Measurements from ENCODE around the gene CSF3R. TPM values are rescaled to one million over a fixed set of nuclear protein-coding genes. Genes with fewer than 3 reads are reported as not detected.
"Not testable (repeated sequence)": the region's sequence is repeated elsewhere in the genome, so short reads cannot be mapped to it uniquely, and the experiment has no call there.

The CSF3R gene
- total RNA-seq, 1 donor, result 166 TPM

- no peak for DNase-seq (ENCODE audit: low read depth in 2 of 3, low spot score in 2 of 3)
Observed at GRCh38 chr1:36486093-36486438, 3.4 kb upstream of the CSF3R start.

GRCh38 chr1:36484099-36484498 is 1.4 kb upstream of the CSF3R start:
- DNase-seq (ENCODE audit: low read depth in 2 of 3, low spot score in 2 of 3), result no peak

DNA sequence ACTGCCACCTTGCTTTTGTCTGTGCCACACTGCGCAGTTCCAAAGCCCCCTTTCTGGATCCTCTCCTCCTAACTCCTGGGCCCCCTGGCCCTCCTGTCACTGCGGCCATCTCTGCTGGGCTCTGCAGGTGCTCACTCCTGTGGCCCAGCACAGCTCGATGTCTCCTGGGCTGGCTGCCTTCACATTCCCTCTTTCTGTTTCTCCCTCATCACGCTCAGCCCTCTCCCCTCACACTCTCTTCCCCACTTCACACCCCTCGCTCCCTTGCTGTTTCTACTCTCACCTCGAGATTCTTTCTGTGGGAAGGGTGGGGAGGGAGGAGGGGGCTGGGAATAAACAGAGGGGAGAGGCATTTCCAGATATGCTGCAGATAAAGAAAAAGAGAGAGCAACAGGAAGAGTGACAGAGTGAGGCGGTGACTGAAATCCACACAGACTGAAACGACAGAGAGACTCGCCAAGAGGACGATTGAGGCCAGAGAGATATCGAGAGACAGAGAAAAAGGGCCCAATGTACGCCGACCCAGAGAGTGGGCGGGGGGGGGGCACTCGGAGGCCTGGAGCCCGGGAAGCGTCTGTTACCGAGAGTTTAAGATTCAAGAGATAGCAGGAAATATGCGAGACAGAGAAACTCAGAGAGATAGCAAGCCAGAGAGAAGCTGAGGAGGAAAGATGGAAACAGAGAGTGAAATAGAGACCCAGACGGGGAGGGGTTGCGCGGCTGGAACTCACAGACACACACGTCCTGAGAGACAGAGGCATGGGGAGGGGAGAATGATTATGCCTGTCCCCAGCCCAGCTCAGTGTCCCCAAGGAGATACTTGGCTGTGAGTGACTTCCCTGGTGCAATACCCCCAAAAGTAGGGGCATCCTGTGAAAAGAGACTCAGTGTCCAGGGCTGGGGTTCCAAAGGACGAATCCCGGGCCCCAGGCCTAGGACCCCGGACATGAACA is 666 bp downstream of the CSF3R start:
- peak in 1 of 3 donors; percentile 11 for DNase-seq (ENCODE audit: low read depth in 2 of 3, low spot score in 2 of 3)

DNA sequence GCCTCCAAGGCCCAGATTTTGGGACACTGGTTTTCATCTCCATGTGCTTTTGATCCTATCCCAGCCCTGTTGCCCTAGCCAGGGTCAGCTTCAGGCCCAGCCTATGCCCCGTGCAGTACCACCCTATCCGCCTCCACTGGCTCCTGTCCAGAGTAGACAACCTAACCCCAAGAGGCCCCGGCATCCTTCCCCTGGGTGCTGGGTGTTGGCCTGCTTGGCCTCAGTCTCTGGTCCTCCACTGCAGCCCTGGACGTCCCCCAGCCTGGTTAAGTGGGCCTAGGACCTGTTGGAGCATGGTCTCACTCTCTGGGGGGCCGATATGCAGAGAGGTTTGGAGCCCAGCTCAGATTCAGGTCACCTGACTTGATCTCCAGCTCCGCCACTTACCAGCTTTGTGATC is 1.6 kb downstream of the CSF3R start:
- DNase-seq (ENCODE audit: low read depth in 2 of 3, low spot score in 2 of 3), result no peak

DNA sequence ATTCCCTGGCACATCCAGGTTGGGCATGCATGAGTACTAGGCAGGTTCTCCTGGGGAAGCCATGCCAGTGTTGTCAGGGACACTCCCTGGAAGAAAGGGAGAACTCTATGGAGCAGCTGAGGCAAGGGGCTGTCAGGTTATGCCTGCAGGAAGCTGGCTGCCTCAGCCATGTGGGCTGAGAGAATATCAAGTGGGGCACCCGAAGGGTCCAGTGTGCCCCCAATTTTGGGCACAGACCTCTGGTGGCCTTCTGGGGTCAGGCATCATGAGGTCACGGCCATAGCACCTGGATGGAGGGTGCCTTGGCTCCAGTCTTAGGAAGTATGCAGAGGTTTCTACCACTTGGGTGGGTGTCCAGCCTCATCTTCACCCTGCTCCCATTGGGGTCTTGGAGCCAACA is 2.6 kb downstream of the CSF3R start:
- DNase-seq (ENCODE audit: low read depth in 2 of 3, low spot score in 2 of 3), result no peak

- no peak for DNase-seq (ENCODE audit: low read depth in 2 of 3, low spot score in 2 of 3)
Observed at GRCh38 chr1:36479505-36480051, 3.1 kb downstream of the CSF3R start.

DNA sequence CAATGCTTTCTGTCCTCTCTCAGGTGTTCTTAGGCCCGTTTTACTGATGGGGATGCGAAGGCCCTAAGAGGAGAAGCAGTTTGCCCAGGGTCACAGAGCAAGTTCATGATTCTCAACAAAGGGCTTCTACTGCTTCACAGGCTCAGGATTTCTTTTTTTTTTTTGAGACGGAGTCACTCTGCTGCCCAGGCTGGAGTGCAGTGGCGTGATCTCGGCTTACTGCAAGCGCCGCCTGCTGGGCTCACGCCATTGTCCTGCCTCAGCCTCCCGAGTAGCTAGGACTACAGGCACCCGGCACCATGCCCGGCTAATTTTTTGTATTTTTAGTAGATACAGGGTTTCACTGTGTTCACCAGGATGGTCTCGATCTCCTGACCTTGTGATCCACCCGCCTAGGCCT is 5.1 kb downstream of the CSF3R start:
- not testable (repeated sequence) for DNase-seq (ENCODE audit: low read depth in 2 of 3, low spot score in 2 of 3)

- no peak for DNase-seq (ENCODE audit: low read depth in 2 of 3, low spot score in 2 of 3)
Observed at GRCh38 chr1:36476945-36477344, 5.8 kb downstream of the CSF3R start.

GRCh38 chr1:36475910-36476604 is 6.7 kb downstream of the CSF3R start:
- no peak for DNase-seq (ENCODE audit: low read depth in 2 of 3, low spot score in 2 of 3)

DNA sequence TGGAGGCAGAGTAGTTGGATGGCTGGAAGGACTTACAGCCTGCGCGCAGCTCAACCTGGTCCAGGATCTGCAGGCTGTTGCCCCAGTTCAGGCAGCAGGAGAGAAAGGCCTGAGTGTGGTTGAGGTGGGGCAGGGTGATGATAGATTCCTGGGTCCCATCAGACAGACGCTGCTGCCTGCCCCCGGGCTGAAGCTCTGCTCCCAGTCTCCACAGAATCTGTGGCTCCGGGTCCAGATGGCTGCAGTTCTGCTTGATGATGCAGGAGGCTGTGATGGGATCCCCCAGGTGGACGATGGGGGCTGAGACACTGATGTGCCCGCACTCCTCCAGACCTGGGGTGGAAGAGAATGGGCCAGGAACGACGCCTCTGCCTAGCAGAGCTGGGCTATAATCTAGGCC is 7.4 kb downstream of the CSF3R start:
- DNase-seq (ENCODE audit: low read depth in 2 of 3, low spot score in 2 of 3), result no peak

DNA sequence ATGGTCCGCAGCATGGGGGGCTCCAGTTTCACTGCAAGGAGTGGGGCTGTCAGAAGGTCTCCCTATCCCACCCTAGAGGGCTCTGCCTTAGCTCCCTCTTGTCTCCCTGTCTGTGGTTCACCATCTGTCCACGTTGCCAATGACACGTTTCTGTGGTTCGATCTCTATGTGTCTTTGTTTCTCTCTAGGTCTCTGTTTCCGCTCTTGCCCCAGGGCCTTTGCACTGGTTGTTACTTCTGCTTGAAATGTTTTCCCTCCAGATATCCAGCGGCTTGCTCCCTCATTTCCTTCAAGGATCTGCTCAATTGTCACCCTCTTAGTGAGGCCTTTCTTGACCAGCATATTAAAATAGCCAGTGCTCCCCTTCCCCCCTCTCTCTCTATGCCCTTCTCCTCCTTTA is 10.1 kb downstream of the CSF3R start:
- no peak for DNase-seq (ENCODE audit: low read depth in 2 of 3, low spot score in 2 of 3)

DNA sequence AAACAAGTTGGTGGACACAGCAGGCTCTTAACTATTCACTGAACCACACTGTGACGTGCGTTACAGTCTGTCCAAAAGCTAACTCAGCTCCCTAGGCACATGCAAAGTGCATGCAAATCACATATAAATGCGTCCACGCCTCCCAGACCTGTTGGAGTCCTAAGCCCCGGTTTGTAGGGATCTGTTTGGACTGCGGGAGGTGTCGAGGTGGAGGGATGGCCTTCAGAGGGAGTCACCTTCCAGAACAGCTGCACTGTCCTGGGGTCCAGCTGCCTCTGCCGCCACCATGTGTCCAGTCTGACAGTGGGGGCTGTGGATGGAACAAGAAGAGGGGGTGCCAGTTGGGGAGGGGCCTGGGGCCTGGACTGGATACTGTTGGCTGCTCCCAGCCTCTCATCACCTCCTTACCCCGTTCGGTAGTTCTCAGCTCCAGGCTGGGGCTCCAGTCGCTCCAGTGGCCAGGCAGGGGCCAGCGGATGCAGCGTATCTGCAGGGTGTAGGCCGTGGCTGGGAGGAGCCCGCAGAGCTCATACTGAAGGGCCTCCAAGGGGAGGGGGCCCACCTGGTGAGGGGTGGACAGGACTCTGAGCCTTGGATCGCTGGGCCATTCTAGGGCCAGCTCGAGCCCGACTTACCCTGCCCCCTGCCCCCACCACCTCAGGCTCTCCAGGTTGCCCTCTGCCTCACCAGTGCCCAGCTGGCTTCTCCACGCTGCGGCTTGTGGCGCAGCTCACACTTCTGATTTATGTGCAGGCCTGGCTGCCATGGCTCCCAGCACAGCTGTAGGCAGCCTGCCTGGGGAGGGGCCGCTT is 10.7 kb downstream of the CSF3R start:
- DNase-seq (ENCODE audit: low read depth in 2 of 3, low spot score in 2 of 3), result no peak

- no peak for DNase-seq (ENCODE audit: low read depth in 2 of 3, low spot score in 2 of 3)
Observed at GRCh38 chr1:36469163-36469562, 13.6 kb downstream of the CSF3R start.

DNA sequence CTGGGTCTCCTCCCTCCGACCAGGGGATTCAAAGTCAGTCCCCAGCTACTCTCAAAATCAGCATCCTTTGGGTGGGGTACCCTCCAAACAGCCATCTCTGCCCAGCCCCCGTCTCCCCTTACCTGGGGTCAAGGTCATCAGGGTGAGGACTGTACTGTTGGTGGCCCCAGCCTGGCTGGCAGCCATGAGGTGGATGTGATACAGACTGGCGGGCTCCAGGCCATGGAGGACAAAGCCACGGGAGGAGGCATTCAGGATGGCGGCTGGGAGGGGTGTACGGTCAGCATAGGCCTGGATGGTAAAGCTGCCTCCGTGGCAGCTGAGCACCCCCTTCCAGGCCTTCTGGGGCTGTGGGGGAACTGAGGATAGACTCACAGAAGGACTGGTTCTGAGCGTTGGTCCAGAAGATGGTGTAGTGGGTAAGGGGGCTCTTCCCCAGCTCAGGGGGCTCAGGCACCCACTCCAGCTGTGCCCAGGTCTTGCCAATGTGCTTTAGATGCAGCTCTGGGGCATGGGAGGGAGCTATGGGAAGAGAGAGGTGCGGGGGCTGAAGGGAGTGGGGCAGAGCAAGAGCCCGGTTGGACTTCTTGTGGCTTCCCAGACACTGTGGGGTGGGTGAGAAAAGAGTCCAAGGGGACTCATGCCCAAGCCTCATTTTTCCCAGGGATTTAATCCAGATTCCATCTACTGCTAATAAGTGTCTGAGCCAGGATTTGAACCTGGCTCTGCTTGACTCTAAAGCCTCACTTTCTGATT is 14.8 kb downstream of the CSF3R start:
- no peak for DNase-seq (ENCODE audit: low read depth in 2 of 3, low spot score in 2 of 3)

DNA sequence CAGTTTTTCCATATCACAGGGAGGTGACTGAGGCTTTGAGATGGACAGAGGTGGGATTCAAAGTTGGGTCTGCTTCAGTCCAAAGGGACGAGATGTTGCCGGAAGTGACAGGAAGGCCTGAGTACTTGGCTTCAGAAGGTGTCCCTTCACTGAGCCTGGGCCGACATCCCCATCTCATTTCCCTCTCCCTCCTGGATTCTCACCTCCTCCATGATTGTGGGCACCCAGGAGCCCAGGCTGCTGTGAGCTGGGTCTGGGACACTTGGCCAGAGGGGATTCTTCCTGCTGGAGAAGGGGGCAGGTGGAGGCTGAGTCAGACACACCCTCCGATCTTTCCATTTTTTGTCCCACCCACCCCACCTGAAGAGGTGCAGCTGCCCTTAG is 15.7 kb downstream of the CSF3R start:
- no peak for DNase-seq (ENCODE audit: low read depth in 2 of 3, low spot score in 2 of 3)

DNA sequence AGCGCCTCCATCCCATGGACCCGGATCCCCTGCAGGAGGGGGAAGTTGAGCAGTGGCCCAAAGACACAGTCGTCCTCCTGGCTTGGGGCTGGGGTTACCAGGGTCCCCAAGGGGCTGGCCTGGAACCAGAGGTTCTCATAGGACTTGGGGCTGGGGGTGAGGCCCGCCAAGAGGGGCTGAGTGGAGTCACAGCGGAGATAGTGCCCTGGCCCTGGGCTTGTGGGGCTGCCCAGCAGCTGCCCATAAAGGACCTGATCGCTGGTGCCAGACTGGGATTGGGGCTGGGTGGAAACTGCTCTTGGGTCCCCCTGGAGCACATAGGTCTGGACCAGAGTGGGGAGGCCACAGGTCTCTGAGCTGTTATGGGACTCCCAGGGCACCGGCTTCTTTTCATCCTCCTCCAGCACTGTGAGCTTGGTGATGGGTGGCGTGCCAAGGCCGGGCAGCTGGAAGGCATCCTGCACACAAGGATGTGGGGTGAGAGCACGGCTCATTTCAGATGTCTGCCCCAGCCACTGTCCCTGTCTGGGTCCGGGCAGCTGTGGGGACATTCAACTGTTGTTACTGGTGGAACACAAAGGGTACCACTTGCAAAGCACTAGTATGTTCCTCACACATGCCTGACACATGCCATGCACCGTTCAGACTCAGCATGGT is 16.2 kb downstream of the CSF3R start:
- no peak for DNase-seq (ENCODE audit: low read depth in 2 of 3, low spot score in 2 of 3)

- DNase-seq (ENCODE audit: low read depth in 2 of 3, low spot score in 2 of 3), result no peak
Observed at GRCh38 chr1:36465731-36466369, 16.9 kb downstream of the CSF3R start.

GRCh38 chr1:36464605-36465393 is 17.9 kb downstream of the CSF3R start:
- no peak for DNase-seq (ENCODE audit: low read depth in 2 of 3, low spot score in 2 of 3)

Data from hematopoietic multipotent progenitor cell (in vitro differentiated cells).